Endothelial cell of umbilical vein (primary cell): Measurements from ENCODE around the gene MYCBP2. TPM values are rescaled to one million over a fixed set of nuclear protein-coding genes. Genes with fewer than 3 reads are reported as not detected.

Experiments used
- BruUV-seq: library from RNA; stranded (reverse); fragments of 400-500 nt; replicated peaks from 2 replicates; lab custom pipeline; 2021; lab: Mats Ljungman, UMichigan
- CTCF ChIA-PET: fragments of 300-600, 350-600 bp; sonication (Branson Sonifier 250); formaldehyde crosslinking; loops from one replicate; lab custom pipeline; 2021; ENCODE audit warnings: antibody characterized with exemption, inconsistent platforms; lab: Charles Lee
- POLR2A ChIA-PET: fragments of 300-600, 350-600 bp; sonication (Branson Sonifier 250); formaldehyde crosslinking; loops from one replicate; lab custom pipeline; 2021; ENCODE audit warnings: antibody characterized with exemption, inconsistent platforms; lab: Charles Lee
- DNase-seq: peaks from one replicate; pipeline ENCODE4 v3.0.0-alpha.2; 2011; ENCODE audit warnings: low read depth, low spot score
- FAIRE-seq: peaks from 2 replicates; lab custom pipeline; 2011; peaks lifted over from hg19 to GRCh38; lab: Jason Lieb, UNC
- H2AFZ ChIP-seq: 2 replicates; pipeline ENCODE4 v1.6.0; 2012; ENCODE audit warnings: low read depth, low read length, control low read depth, inconsistent platforms
- H3K27ac ChIP-seq: 2 replicates; pipeline ENCODE4 v1.5.1; 2011; ENCODE audit warnings: low read depth, mild to moderate bottlenecking, control low read depth, low read length, moderate library complexity; ENCODE audit not compliant: insufficient read depth
- H3K27me3 ChIP-seq, 2 experiments: 2 replicates each; pipeline versions ENCODE4 v1.6.0 to v1.6.1; 2011; ENCODE audit warnings: low read length in 2 of 2, mixed read lengths in 1 of 2; ENCODE audit not compliant: control insufficient read depth in 2 of 2, insufficient read depth in 2 of 2
- H3K36me3 ChIP-seq, 2 experiments: 2 replicates in 1 of 2; 3 replicates in 1 of 2; pipeline ENCODE4 v1.5.1; 2011; ENCODE audit warnings: low read length in 2 of 2, mild to moderate bottlenecking in 1 of 2, moderate library complexity in 1 of 2; ENCODE audit not compliant: control insufficient read depth in 2 of 2, insufficient read depth in 2 of 2; ENCODE audit errors: extremely low read depth in 1 of 2
- H3K4me1 ChIP-seq: 3 replicates; pipeline ENCODE4 v1.5.1; 2011; ENCODE audit warnings: mild to moderate bottlenecking, low read length; ENCODE audit not compliant: control insufficient read depth, insufficient read depth; ENCODE audit errors: extremely low read depth
- H3K4me2 ChIP-seq: 2 replicates; pipeline ENCODE4 v1.6.1; 2011; ENCODE audit warnings: low read length, control low read depth, mixed read lengths; ENCODE audit not compliant: insufficient read depth
- H3K4me3 ChIP-seq, 3 experiments: fragments of 200-600 bp in 1 of 3; sonication (generic), shearing (Covaris generic) in 1 of 3; replicated peaks in 1 of 3; 2 replicates each; pipeline ENCODE4 v1.5.1; 2011 to 2016; ENCODE audit warnings: control low read depth in 3 of 3, low read length in 3 of 3, mild to moderate bottlenecking in 2 of 3, inconsistent platforms in 1 of 3, low read depth in 1 of 3, moderate library complexity in 1 of 3; ENCODE audit not compliant: insufficient read depth in 1 of 3
- H3K79me2 ChIP-seq: 2 replicates; pipeline ENCODE4 v1.6.0; 2012; ENCODE audit warnings: low read length, inconsistent platforms; ENCODE audit not compliant: control insufficient read depth, insufficient read depth
- H3K9ac ChIP-seq: replicated peaks from 2 replicates; pipeline ENCODE3; 2011; ENCODE audit warnings: low read length, control low read depth; ENCODE audit not compliant: insufficient read depth; ENCODE audit errors: extremely low read depth
- H3K9me1 ChIP-seq: replicated peaks from 3 replicates; pipeline ENCODE4 v1.6.0; 2011; ENCODE audit warnings: mild to moderate bottlenecking, low read length; ENCODE audit not compliant: control insufficient read depth, insufficient read depth; ENCODE audit errors: extremely low read depth
- H3K9me3 ChIP-seq: replicated peaks from 2 replicates; pipeline ENCODE4 v1.5.1; 2012; ENCODE audit warnings: low read length, inconsistent platforms; ENCODE audit not compliant: control insufficient read depth, insufficient read depth
- H4K20me1 ChIP-seq: replicated peaks from 2 replicates; pipeline ENCODE3; 2011; ENCODE audit warnings: mild to moderate bottlenecking, low read length; ENCODE audit not compliant: control insufficient read depth, insufficient read depth; ENCODE audit errors: extremely low read depth
- EZH2 ChIP-seq: IDR thresholded peaks from 2 replicates; pipeline ENCODE4 v1.6.1; 2012; ENCODE audit warnings: borderline replicate concordance, low read depth, mild to moderate bottlenecking, moderate library complexity, low read length, inconsistent platforms; ENCODE audit not compliant: severe bottlenecking
- FOS ChIP-seq: IDR thresholded peaks from 2 replicates; pipeline ENCODE4 v1.6.1; 2011; ENCODE audit warnings: mild to moderate bottlenecking, low read length, moderate library complexity, borderline replicate concordance; ENCODE audit not compliant: insufficient read depth
- GATA2 ChIP-seq: IDR thresholded peaks from 2 replicates; pipeline ENCODE4 v1.7.0; 2011; ENCODE audit warnings: low read depth, mild to moderate bottlenecking, moderate library complexity, mixed read lengths, low read length; ENCODE audit not compliant: insufficient read length, insufficient read depth
- JUN ChIP-seq: IDR thresholded peaks from 2 replicates; pipeline ENCODE4 v1.6.1; 2011; ENCODE audit warnings: borderline replicate concordance, low read depth; ENCODE audit not compliant: insufficient read length, insufficient read depth
- MYC ChIP-seq: IDR thresholded peaks from one replicate; pipeline ENCODE4 v1.6.1; 2011; ENCODE audit warnings: mild to moderate bottlenecking, low read depth, low read length
- POLR2A ChIP-seq: IDR thresholded peaks from 2 replicates; pipeline ENCODE4 v1.6.1; 2012; ENCODE audit warnings: low read depth, mild to moderate bottlenecking, control low read depth, low read length
- POLR2AphosphoS5 ChIP-seq: IDR thresholded peaks from 2 replicates; pipeline ENCODE4 v1.6.1; 2012; ENCODE audit warnings: low read depth, mild to moderate bottlenecking, control low read depth, low read length, moderate library complexity; ENCODE audit not compliant: insufficient read depth
- dilution Hi-C: fragments of 300-500 bp; cut with MboI; formaldehyde crosslinking; loops from one replicate; pipeline ENCODE4 v1.15.0; 2019; ENCODE audit warnings: low sequenced_read_pairs; ENCODE audit not compliant: extremely low pct_ligation_motif_present
- intact Hi-C: fragments of 100-400 bp; cut with micrococcal nuclease; formaldehyde crosslinking; loops from one replicate; pipeline ENCODE4 v1.10.0; 2022
- polyA plus RNA-seq, 4 experiments: library from polyadenylated mRNA; depleted of rRNA in 3 of 4; stranded (reverse) in 3 of 4; unstranded in 1 of 4; fragments of >200 nt; gene quantifications; 2 replicates each; pipeline versions ENCODE4 v1.2.1 to v1.2.3, GENCODE V29; 2011 to 2012; ENCODE audit warnings: missing spikeins in 1 of 4
- total RNA-seq: library from RNA; stranded (reverse); gene quantifications from 2 replicates; pipeline ENCODE4 v1.2.3, GENCODE V29; 2021
- TF ChIP-seq, protein P1 (sequence below), 2 donors: IDR thresholded peaks; 1 replicate in 1 of 2; 2 replicates in 1 of 2; pipeline ENCODE4 v1.5.1; 2011; ENCODE audit warnings: low read length in 2 of 2, mild to moderate bottlenecking in 2 of 2, moderate library complexity in 2 of 2, control low read depth in 1 of 2, inconsistent platforms in 1 of 2, low read depth in 1 of 2; ENCODE audit not compliant: insufficient read depth in 1 of 2; ENCODE audit errors: extremely low read depth in 1 of 2
- TF ChIP-seq, protein P2 (sequence below): IDR thresholded peaks from 2 replicates; pipeline ENCODE4 v1.6.1; 2011; ENCODE audit not compliant: insufficient read depth, insufficient read length

MYCBP2 gene
- total and polyA plus RNA-seq, 2 donors (not counting 3 experiments of a cell fraction or from before 2014, with no cell fraction given) = 30.5 to 89.8 TPM

DNA sequence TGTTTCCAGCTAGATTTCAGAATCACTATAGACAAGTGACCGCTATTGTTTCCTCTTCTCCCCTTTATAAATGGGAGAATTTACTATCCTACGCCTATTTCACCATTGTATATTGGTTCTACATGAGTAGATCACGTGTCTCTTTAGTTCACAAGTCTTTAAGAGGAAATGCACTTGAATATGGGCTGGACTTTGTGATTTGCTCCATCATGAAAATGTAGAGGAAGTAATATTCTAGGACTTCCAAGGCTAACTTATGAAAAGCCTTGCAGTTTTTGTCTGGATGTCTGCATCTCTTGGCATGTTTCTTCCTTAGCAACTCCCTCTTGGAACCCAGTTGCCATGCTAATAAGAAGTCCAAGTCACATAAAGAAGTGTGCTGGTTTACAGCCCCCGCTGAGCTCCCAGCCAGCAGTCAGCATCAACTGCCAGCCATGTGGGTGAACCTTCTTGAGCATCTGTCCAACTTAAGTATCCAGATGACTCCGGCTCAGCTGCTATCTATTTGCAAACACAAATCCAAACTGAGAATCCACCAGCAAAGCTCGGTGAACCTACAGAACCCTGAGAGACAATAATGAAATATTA, 295.1 kb downstream of the MYCBP2 start:
- intact Hi-C loops = no loop called here
- no peak for DNase-seq
- Histone ChIP-seq H3K9me1 (no peaks in the 10 kb centered on the region), H3K9me3 (no peaks in the 10 kb centered on the region), H3K4me3 (no peak overlapping the region), H3K27ac (no peak overlapping the region), H3K4me2 (no peak overlapping the region), H3K4me1 (peaks cover 12% of the 10 kb centered on the region), H2AFZ (no peak overlapping the region), H4K20me1 (no peaks in the 10 kb centered on the region), H3K9ac (no peak overlapping the region), H3K79me2 (peaks cover 1% of the 10 kb centered on the region), H3K36me3 (no peaks in the 10 kb centered on the region), H3K27me3 (no peaks in the 10 kb centered on the region)
- POLR2A ChIA-PET = no interaction called here
- TF ChIP-seq, protein P1, sequence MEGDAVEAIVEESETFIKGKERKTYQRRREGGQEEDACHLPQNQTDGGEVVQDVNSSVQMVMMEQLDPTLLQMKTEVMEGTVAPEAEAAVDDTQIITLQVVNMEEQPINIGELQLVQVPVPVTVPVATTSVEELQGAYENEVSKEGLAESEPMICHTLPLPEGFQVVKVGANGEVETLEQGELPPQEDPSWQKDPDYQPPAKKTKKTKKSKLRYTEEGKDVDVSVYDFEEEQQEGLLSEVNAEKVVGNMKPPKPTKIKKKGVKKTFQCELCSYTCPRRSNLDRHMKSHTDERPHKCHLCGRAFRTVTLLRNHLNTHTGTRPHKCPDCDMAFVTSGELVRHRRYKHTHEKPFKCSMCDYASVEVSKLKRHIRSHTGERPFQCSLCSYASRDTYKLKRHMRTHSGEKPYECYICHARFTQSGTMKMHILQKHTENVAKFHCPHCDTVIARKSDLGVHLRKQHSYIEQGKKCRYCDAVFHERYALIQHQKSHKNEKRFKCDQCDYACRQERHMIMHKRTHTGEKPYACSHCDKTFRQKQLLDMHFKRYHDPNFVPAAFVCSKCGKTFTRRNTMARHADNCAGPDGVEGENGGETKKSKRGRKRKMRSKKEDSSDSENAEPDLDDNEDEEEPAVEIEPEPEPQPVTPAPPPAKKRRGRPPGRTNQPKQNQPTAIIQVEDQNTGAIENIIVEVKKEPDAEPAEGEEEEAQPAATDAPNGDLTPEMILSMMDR (IDR thresholded peaks at IDR 0.05; ENCODE audit: extremely low read depth in 1 of 2, insufficient read depth in 1 of 2, low read depth in 1 of 2, low read length in 2 of 2) = no peak
- TF ChIP-seq JUN (no peak), POLR2AphosphoS5 (no peak), POLR2A (no peak), EZH2 (no peak), GATA2 (no peak), FOS (no peak), MYC (no peak)
- TF ChIP-seq, protein P2, sequence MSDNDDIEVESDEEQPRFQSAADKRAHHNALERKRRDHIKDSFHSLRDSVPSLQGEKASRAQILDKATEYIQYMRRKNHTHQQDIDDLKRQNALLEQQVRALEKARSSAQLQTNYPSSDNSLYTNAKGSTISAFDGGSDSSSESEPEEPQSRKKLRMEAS = no peak
- CTCF ChIA-PET = no interaction called here
- dilution Hi-C loops = no loop called here
- no TSS peak for BruUV-seq
- no peak for FAIRE-seq
